K562 (cell line): Measurements from ENCODE around the gene PMP22.

Experiments used
- BCLAF1 ChIP-seq, 2 experiments: fragments of 450-650 bp in 1 of 2; IDR thresholded peaks; 2 replicates each; pipeline ENCODE4 v1.6.1; 2011 to 2017; ENCODE audit warnings: low read depth in 2 of 2, antibody characterized with exemption in 1 of 2, borderline replicate concordance in 1 of 2, low read length in 1 of 2, mild to moderate bottlenecking in 1 of 2, mixed read lengths in 1 of 2; ENCODE audit not compliant: control insufficient read depth in 1 of 2
- EP300 ChIP-seq: IDR thresholded peaks from 2 replicates; pipeline ENCODE4 v1.6.1; 2012; ENCODE audit warnings: low read length, improper control_type of control experiment
- RAD21 ChIP-seq, 2 experiments: fragments of 250-450 bp in 1 of 2; fragments of 450-650 bp in 1 of 2; sonication (Bioruptor Pico) in 1 of 2; formaldehyde crosslinking in 1 of 2; IDR thresholded peaks in 1 of 2; conservative IDR thresholded peaks in 1 of 2; 2 replicates each; pipeline versions ENCODE4 v1.4.0 to v1.8.0; 2020 to 2022; ENCODE audit warnings: mild to moderate bottlenecking in 2 of 2, moderate library complexity in 1 of 2
- RERE ChIP-seq: sonication (generic); formaldehyde crosslinking; IDR thresholded peaks from 2 replicates; pipeline ENCODE4 v1.8.0; 2023; ENCODE audit warnings: missing genetic modification reagents, mild to moderate bottlenecking, borderline replicate concordance
- SNRNP70 ChIP-seq: fragments of 200-400 bp; formaldehyde crosslinking; optimal IDR thresholded peaks from 2 replicates; pipeline ENCODE3; 2017; ENCODE audit warnings: low read depth, low read length
- ZNF239 ChIP-seq: fragments of 250-450 bp; sonication (Bioruptor Pico); IDR thresholded peaks from 2 replicates; pipeline ENCODE4 v1.4.0; 2020; ENCODE audit warnings: mild to moderate bottlenecking
- TF ChIP-seq, protein P1 (sequence below): sonication (generic); formaldehyde crosslinking; IDR thresholded peaks from 2 replicates; pipeline ENCODE4 v1.9.0; 2022; ENCODE audit warnings: mild to moderate bottlenecking, missing genetic modification reagents

DNA sequence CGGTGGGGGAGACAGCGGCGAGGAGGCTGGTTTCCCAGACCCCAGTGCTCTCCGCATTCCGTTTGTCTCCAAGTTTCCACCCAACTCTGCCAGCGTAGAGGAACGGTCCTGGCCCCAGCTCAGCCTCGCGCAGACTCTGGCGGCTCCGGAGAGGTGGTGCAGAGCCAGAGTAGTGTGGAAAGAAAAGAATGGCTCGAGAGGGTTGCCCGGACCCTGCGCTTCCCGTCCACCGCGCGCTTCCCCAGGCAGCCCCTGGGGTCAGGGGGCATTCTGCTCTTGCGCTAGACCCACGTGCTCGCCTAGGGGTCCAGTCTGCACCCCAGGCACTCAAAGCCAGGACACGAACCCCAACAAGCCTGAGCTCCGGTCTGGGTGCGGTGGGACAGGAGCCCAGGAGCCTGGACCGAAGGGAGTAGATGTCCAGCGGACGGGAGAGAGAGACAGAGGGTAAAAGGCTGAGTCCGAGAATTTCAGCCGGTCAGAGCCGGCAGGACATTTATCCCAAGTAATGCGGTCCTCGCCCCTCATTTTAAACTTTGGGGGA lies 3.8 kb downstream of the PMP22 start:
- no peak for TF ChIP-seq EP300
- TF ChIP-seq, protein P1, sequence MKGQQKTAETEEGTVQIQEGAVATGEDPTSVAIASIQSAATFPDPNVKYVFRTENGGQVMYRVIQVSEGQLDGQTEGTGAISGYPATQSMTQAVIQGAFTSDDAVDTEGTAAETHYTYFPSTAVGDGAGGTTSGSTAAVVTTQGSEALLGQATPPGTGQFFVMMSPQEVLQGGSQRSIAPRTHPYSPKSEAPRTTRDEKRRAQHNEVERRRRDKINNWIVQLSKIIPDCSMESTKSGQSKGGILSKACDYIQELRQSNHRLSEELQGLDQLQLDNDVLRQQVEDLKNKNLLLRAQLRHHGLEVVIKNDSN (CRISPR knock-in tag) = no peak
- TF ChIP-seq BCLAF1 (IDR thresholded peaks at IDR 0.05; ENCODE audit: borderline replicate concordance in 1 of 2, control insufficient read depth in 1 of 2, low read depth in 2 of 2, low read length in 1 of 2) = no peak
- no peak for TF ChIP-seq ZNF239
- no peak for TF ChIP-seq SNRNP70
- TF ChIP-seq RAD21 (CRISPR knock-in tag; conservative IDR thresholded peaks at IDR 0.05 in 1 of 2, IDR thresholded peaks at IDR 0.05 in 1 of 2) = no peak
- TF ChIP-seq RERE (CRISPR knock-in tag) = no peak
